Endodermal cell (in vitro differentiated cells): ENCODE data around the gene DACH1. TPM values are rescaled to one million over a fixed set of nuclear protein-coding genes. Genes with fewer than 3 reads are reported as not detected.

Experiments used
- DNase-seq: peaks from one replicate; pipeline ENCODE4 v3.0.0-alpha.2; 2017
- H3K27ac ChIP-seq: 2 replicates; pipeline ENCODE4 v1.5.1; 2013; ENCODE audit warnings: mild to moderate bottlenecking, low read depth, low read length, moderate library complexity
- H3K27me3 ChIP-seq: 2 replicates; pipeline ENCODE4 v1.6.1; 2013; ENCODE audit warnings: mild to moderate bottlenecking, low read length, moderate library complexity; ENCODE audit not compliant: insufficient read depth, control insufficient read depth, poor library complexity, severe bottlenecking
- H3K36me3 ChIP-seq: 2 replicates; pipeline ENCODE4 v1.7.0; 2013; ENCODE audit warnings: mild to moderate bottlenecking, low read length, moderate library complexity; ENCODE audit not compliant: control insufficient read depth, insufficient read depth
- H3K4me1 ChIP-seq: one replicate; pipeline ENCODE4 v1.7.0; 2013; ENCODE audit warnings: low read length; ENCODE audit not compliant: control insufficient read depth, insufficient read depth
- H3K4me3 ChIP-seq: 2 replicates; pipeline ENCODE4 v1.5.1; 2013; ENCODE audit warnings: mild to moderate bottlenecking, low read length, moderate library complexity
- H3K9ac ChIP-seq: 2 replicates; pipeline ENCODE4 v1.6.1; 2013; ENCODE audit warnings: mild to moderate bottlenecking, low read length, moderate library complexity; ENCODE audit not compliant: poor library complexity, severe bottlenecking; ENCODE audit errors: extremely low read depth
- H3K9me3 ChIP-seq: 2 replicates; pipeline ENCODE4 v1.6.1; 2013; ENCODE audit warnings: mild to moderate bottlenecking, low read length, moderate library complexity; ENCODE audit not compliant: control insufficient read depth
- H3K27ac Mint-ChIP-seq: 2 replicates; pipeline ENCODE4 v1.8.0; 2020; ENCODE audit warnings: mixed read lengths
- H3K27me3 Mint-ChIP-seq: 2 replicates; pipeline ENCODE4 v1.8.0; 2021; ENCODE audit warnings: mild to moderate bottlenecking, mixed read lengths; ENCODE audit not compliant: insufficient read depth
- H3K36me3 Mint-ChIP-seq: 2 replicates; pipeline ENCODE4 v1.8.0; 2020; ENCODE audit warnings: low read depth, mixed read lengths
- H3K4me1 Mint-ChIP-seq: 2 replicates; pipeline ENCODE4 v1.8.0; 2020; ENCODE audit warnings: mixed read lengths
- H3K4me3 Mint-ChIP-seq: 2 replicates; pipeline ENCODE4 v1.8.0; 2020; ENCODE audit warnings: mild to moderate bottlenecking, moderate library complexity, mixed read lengths
- H3K9me3 Mint-ChIP-seq: 2 replicates; pipeline ENCODE4 v1.8.0; 2020; ENCODE audit warnings: mild to moderate bottlenecking, mixed read lengths
- WGBS, 2 experiments: methylation state at CpG; one replicate each; pipeline versions ENCODE4 v1.1.5 to v1.1.7; 2013; ENCODE audit warnings: missing lambda C conversion rate in 2 of 2, mixed read lengths in 1 of 2; ENCODE audit not compliant: insufficient coverage in 1 of 2, insufficient read length in 1 of 2; 5-methylcytosine and 5-hydroxymethylcytosine counted together
- total RNA-seq, 2 donors: library from RNA; stranded (reverse); fragmentation: NEBNext Ultra II Directional in 1 of 2; extraction: Animal tissue kit (Norgen Biotek cat#: 25700) in 1 of 2; gene quantifications; 2 replicates in 1 of 2; 3 replicates in 1 of 2; pipeline ENCODE4 v1.2.1, GENCODE V29; 2021
- TF ChIP-seq, protein P1 (sequence below): fragments of 200-600 bp; sonication (generic); conservative IDR thresholded peaks from 2 replicates; pipeline ENCODE4 v1.5.0; 2021; ENCODE audit warnings: antibody characterized with exemption, mild to moderate bottlenecking

DACH1 gene
- total RNA-seq, 2 donors from 2014 or later: 0.81 to 1.2 TPM

DNA sequence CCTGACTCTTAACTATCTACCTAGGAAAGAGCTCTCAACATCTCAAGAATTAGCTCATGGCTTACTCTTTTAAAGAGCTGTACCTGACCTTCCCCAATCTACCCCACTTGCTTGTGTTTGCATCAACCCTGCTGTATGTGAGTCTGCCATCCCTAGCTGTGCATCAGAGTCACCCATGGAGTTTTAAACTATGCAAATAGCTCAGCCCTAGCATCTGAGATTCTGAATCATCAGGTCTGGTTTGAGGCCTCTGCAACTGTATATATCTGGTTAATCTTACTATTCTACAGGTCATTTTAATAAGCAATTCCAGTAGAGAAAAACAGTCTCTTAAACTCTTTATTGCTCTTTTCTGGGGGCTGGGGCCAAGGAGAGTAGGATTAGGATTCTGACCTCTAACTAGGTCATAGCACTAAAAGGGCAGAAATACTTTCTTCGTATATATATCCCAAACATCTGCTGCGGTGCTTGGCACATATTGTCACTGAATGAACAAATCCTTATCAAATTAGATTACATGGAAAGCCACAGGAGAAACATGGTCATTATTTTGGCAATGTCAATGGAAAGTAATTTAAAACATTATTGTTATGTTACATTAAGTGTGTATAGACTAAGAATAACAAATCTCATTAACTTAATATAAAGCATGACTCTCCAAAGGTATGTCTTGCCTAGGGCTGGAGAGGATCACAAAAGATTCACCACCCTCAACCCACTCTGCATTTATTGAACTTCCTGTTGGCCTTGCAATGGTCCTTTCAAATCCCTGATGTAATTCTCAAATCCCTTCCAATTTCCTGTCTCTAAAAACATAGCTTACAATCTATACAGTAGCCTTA lies 232.2 kb downstream of the DACH1 start:
- no peak overlapping the region for H3K4me3 Mint-ChIP-seq
- Histone ChIP-seq H3K9ac (no peak overlapping the region), H3K36me3 (no peaks in the 10 kb centered on the region), H3K4me3 (no peak overlapping the region), H3K9me3 (no peaks in the 10 kb centered on the region), H3K4me1 (no peaks in the 10 kb centered on the region), H3K27me3 (no peaks in the 10 kb centered on the region), H3K27ac (no peak overlapping the region)
- H3K9me3 Mint-ChIP-seq: no peaks in the 10 kb centered on the region
- TF ChIP-seq, protein P1, sequence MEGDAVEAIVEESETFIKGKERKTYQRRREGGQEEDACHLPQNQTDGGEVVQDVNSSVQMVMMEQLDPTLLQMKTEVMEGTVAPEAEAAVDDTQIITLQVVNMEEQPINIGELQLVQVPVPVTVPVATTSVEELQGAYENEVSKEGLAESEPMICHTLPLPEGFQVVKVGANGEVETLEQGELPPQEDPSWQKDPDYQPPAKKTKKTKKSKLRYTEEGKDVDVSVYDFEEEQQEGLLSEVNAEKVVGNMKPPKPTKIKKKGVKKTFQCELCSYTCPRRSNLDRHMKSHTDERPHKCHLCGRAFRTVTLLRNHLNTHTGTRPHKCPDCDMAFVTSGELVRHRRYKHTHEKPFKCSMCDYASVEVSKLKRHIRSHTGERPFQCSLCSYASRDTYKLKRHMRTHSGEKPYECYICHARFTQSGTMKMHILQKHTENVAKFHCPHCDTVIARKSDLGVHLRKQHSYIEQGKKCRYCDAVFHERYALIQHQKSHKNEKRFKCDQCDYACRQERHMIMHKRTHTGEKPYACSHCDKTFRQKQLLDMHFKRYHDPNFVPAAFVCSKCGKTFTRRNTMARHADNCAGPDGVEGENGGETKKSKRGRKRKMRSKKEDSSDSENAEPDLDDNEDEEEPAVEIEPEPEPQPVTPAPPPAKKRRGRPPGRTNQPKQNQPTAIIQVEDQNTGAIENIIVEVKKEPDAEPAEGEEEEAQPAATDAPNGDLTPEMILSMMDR: no peak
- no peaks in the 10 kb centered on the region for H3K4me1 Mint-ChIP-seq
- no peak for DNase-seq
- WGBS, 2 experiments: 86 to 100% methylated on average over 1 to 2 of the region's 2 CpGs
- no peaks in the 10 kb centered on the region for H3K36me3 Mint-ChIP-seq
- H3K27me3 Mint-ChIP-seq: no peaks in the 10 kb centered on the region
- H3K27ac Mint-ChIP-seq: no peak overlapping the region

- Mint-ChIP-seq H3K4me1 (no peaks in the 10 kb centered on the region), H3K36me3 (no peaks in the 10 kb centered on the region), H3K27ac (no peak overlapping the region), H3K27me3 (no peaks in the 10 kb centered on the region), H3K9me3 (no peaks in the 10 kb centered on the region), H3K4me3 (no peak overlapping the region)
- Histone ChIP-seq H3K36me3 (no peaks in the 10 kb centered on the region), H3K27me3 (no peaks in the 10 kb centered on the region), H3K4me3 (no peak overlapping the region), H3K9ac (no peak overlapping the region), H3K9me3 (no peaks in the 10 kb centered on the region), H3K4me1 (no peaks in the 10 kb centered on the region), H3K27ac (no peak overlapping the region)
- DNase-seq: no peak
- WGBS, 2 experiments: 84 to 90% methylated on average over 6 to 7 of the region's 7 CpGs
- TF ChIP-seq, protein P1: no peak
Measured at GRCh38 chr13:71634182-71634581, 232.8 kb downstream of the DACH1 start.

- Mint-ChIP-seq H3K4me1 (peaks cover 6% of the 10 kb centered on the region), H3K4me3 (no peak overlapping the region), H3K9me3 (no peaks in the 10 kb centered on the region), H3K36me3 (no peaks in the 10 kb centered on the region), H3K27me3 (no peaks in the 10 kb centered on the region), H3K27ac (no peak overlapping the region)
- Histone ChIP-seq H3K4me1 (peaks cover 4% of the 10 kb centered on the region), H3K27me3 (no peaks in the 10 kb centered on the region), H3K9me3 (no peaks in the 10 kb centered on the region), H3K36me3 (no peaks in the 10 kb centered on the region), H3K9ac (no peak overlapping the region), H3K4me3 (no peak overlapping the region), H3K27ac (no peak overlapping the region)
- 83 to 87% methylated on average over 1 of the region's 1 CpG for WGBS, 2 experiments
- TF ChIP-seq, protein P1: no peak
- no peak for DNase-seq
Measured at GRCh38 chr13:71632721-71633120, 234.3 kb downstream of the DACH1 start.
